HepG2 (cell line): Measurements from ENCODE around the gene CTIF. TPM values are rescaled to one million over a fixed set of nuclear protein-coding genes. Genes with fewer than 3 reads are reported as not detected.

Experiments used
- ETV5 ChIP-seq: IDR thresholded peaks from 2 replicates; pipeline ENCODE4 v1.6.1; 2018; ENCODE audit warnings: missing biosample characterization, missing genetic modification reagents, inconsistent platforms, borderline replicate concordance
- GABPB1 ChIP-seq: IDR thresholded peaks from 2 replicates; pipeline ENCODE4 v1.6.1; 2016; ENCODE audit warnings: mild to moderate bottlenecking, missing genetic modification reagents, moderate library complexity, missing compliant biosample characterization
- HNF4G ChIP-seq, 2 experiments: sonication (generic) in 1 of 2; formaldehyde crosslinking in 1 of 2; IDR thresholded peaks; 2 replicates each; pipeline versions ENCODE4 v1.4.0 to v1.6.1; 2011 to 2020; ENCODE audit warnings: borderline replicate concordance in 2 of 2, low read depth in 2 of 2, mild to moderate bottlenecking in 2 of 2, low read length in 1 of 2, missing genetic modification reagents in 1 of 2, moderate library complexity in 1 of 2
- HNRNPL ChIP-seq: fragments of 200-400 bp; formaldehyde crosslinking; IDR thresholded peaks from 2 replicates; pipeline ENCODE4 v1.6.1; 2017; ENCODE audit warnings: mild to moderate bottlenecking, low read depth, low read length
- ISL2 ChIP-seq: sonication (generic); formaldehyde crosslinking; IDR thresholded peaks from 2 replicates; pipeline ENCODE4 v1.5.0; 2020; ENCODE audit warnings: missing genetic modification reagents
- PHF8 ChIP-seq: sonication (generic); formaldehyde crosslinking; IDR thresholded peaks from 2 replicates; pipeline ENCODE4 v1.5.0; 2020; ENCODE audit warnings: missing genetic modification reagents
- PITX1 ChIP-seq: sonication (generic); formaldehyde crosslinking; IDR thresholded peaks from 2 replicates; pipeline ENCODE4 v1.5.1; 2020; ENCODE audit warnings: mild to moderate bottlenecking, missing genetic modification reagents
- RAD21 ChIP-seq: fragments of 450-650 bp; formaldehyde crosslinking; IDR thresholded peaks from 2 replicates; pipeline ENCODE4 v1.5.0; 2020; ENCODE audit warnings: mild to moderate bottlenecking
- RBM39 ChIP-seq: fragments of 200-400 bp; formaldehyde crosslinking; IDR thresholded peaks from one replicate; pipeline ENCODE4 v1.6.1; 2018; ENCODE audit warnings: antibody characterized with exemption, mild to moderate bottlenecking, low read depth, low read length; ENCODE audit not compliant: poor library complexity, severe bottlenecking
- THYN1 ChIP-seq: sonication (generic); formaldehyde crosslinking; IDR thresholded peaks from 2 replicates; pipeline ENCODE4 v1.8.1; 2023; ENCODE audit warnings: low read depth, mild to moderate bottlenecking, moderate library complexity, missing genetic modification reagents, borderline replicate concordance
- YY1 ChIP-seq: IDR thresholded peaks from 2 replicates; pipeline ENCODE4 v1.6.1; 2011; ENCODE audit warnings: low read length, low read depth, moderate library complexity, mild to moderate bottlenecking; ENCODE audit not compliant: insufficient read depth, insufficient replicate concordance
- ZBTB33 ChIP-seq: sonication (generic); formaldehyde crosslinking; IDR thresholded peaks from 2 replicates; pipeline ENCODE4 v1.4.0; 2020; ENCODE audit warnings: missing genetic modification reagents
- ZBTB4 ChIP-seq: sonication (generic); formaldehyde crosslinking; IDR thresholded peaks from 2 replicates; pipeline ENCODE4 v1.4.0; 2020; ENCODE audit warnings: missing genetic modification reagents, mild to moderate bottlenecking, borderline replicate concordance
- ZNF292 ChIP-seq: sonication (generic); formaldehyde crosslinking; IDR thresholded peaks from 2 replicates; pipeline ENCODE4 v1.8.1; 2022; ENCODE audit warnings: mild to moderate bottlenecking, low read depth, missing genetic modification reagents, borderline replicate concordance
- ZNF501 ChIP-seq: sonication (generic); formaldehyde crosslinking; IDR thresholded peaks from 2 replicates; pipeline ENCODE4 v1.5.1; 2020; ENCODE audit warnings: mild to moderate bottlenecking, moderate library complexity, missing genetic modification reagents
- ZNF543 ChIP-seq: sonication (generic); formaldehyde crosslinking; IDR thresholded peaks from 2 replicates; pipeline ENCODE4 v1.4.0; 2020; ENCODE audit warnings: mild to moderate bottlenecking, missing genetic modification reagents
- ZNF687 ChIP-seq: sonication (generic); formaldehyde crosslinking; IDR thresholded peaks from 2 replicates; pipeline ENCODE4 v1.5.1; 2020; ENCODE audit warnings: mild to moderate bottlenecking, missing genetic modification reagents, moderate library complexity
- polyA plus RNA-seq, 8 experiments: library from polyadenylated mRNA; depleted of rRNA in 3 of 8; stranded (reverse) in 7 of 8; unstranded in 1 of 8; fragments of >200 nt; fragmentation: Illumina TruSeq in 4 of 8; extraction: Trizol in 4 of 8; gene quantifications; 2 replicates each; pipeline versions ENCODE4 v1.2.1 to v1.2.3, GENCODE V29; 2011 to 2016; ENCODE audit warnings: low read depth in 4 of 8, missing spikeins in 1 of 8, mixed read lengths in 1 of 8; ENCODE audit not compliant: insufficient read depth in 1 of 8
- total RNA-seq, 5 experiments: library from RNA; depleted of rRNA; stranded (reverse); fragments of >200 nt; fragmentation: Illumina TruSeq; extraction: Trizol; gene quantifications; 2 replicates each; pipeline ENCODE4 v1.2.3, GENCODE V29; 2016; ENCODE audit warnings: low read depth in 1 of 5

Gene CTIF
- total and polyA plus RNA-seq, 2 of the 13 experiments (the other 11 are each of a cell fraction or from before 2014, with no cell fraction given), result 18.2 to 28.0 TPM

- 0 out of 2 replicates have a peak, but pooled peaks have one; percentile 76 for TF ChIP-seq HNRNPL
- TF ChIP-seq ZNF292 (CRISPR knock-in tag), result no peak
- 0 out of 2 replicates have a peak, but pooled peaks have one; percentile 10 for TF ChIP-seq PITX1 (CRISPR knock-in tag)
- TF ChIP-seq YY1, result peak; percentile 36
- TF ChIP-seq PHF8 (CRISPR knock-in tag), result no peak
- 0 out of 2 replicates have a peak, but pooled peaks have one; percentile 22 for TF ChIP-seq ISL2
- peak; percentile 75 for TF ChIP-seq ZBTB33 (CRISPR knock-in tag)
- TF ChIP-seq RAD21 (CRISPR knock-in tag), result peak; percentile 86
- TF ChIP-seq ZNF687, result peak; percentile 58
- peak; percentile 21; the same call in 1 of the 2 replicates for TF ChIP-seq ETV5
- 0 out of 2 replicates have a peak, but pooled peaks have one; percentile 4 for TF ChIP-seq HNF4G (IDR thresholded peaks at IDR 0.05; ENCODE audit: borderline replicate concordance, low read depth, low read length)
- TF ChIP-seq HNF4G (CRISPR knock-in tag; IDR thresholded peaks at IDR 0.05; ENCODE audit: borderline replicate concordance, low read depth), result no peak
- 0 out of 2 replicates have a peak, but pooled peaks have one; percentile 19 for TF ChIP-seq ZNF501 (CRISPR knock-in tag)
- TF ChIP-seq RBM39, result peak; percentile 61
- TF ChIP-seq THYN1 (CRISPR knock-in tag), result no peak
- no peak for TF ChIP-seq ZBTB4 (CRISPR knock-in tag)
- peak; percentile 21; the same call in 1 of the 2 replicates for TF ChIP-seq GABPB1 (CRISPR knock-in tag)
- no peak for TF ChIP-seq ZNF543 (CRISPR knock-in tag)
Measured at GRCh38 chr18:48663931-48664847, 125.4 kb downstream of the CTIF start (continued).
